Ureter (tissue), 1 donor: Measurements from ENCODE around the gene INCA1. TPM values are rescaled to one million over a fixed set of nuclear protein-coding genes. Genes with fewer than 3 reads are reported as not detected.

Experiments used
- total RNA-seq: library from RNA; stranded (reverse); gene quantifications from one replicate; pipeline ENCODE4 v1.2.4, GENCODE V29; 2023
- donor health status: DM: yes; HTN: yes; CAD: no.

The INCA1 gene
- total RNA-seq, 1 donor from 2014 or later, result 1.1 TPM

Other genes with a start within 250 kb of the INCA1 start
- gene TM4SF5, start 225.6 kb downstream of the INCA1 start, total RNA-seq, result not detected
- 0.89 TPM for gene VMO1, start 211.2 kb downstream of the INCA1 start, total RNA-seq
- gene GLTPD2, start 208.6 kb downstream of the INCA1 start, total RNA-seq, result not detected
- gene PSMB6, start 201.4 kb downstream of the INCA1 start, total RNA-seq, result 97.9 TPM
- gene PLD2, start 190.4 kb downstream of the INCA1 start, total RNA-seq, result 59.1 TPM
- 119 TPM for gene MINK1, start 164.2 kb downstream of the INCA1 start, total RNA-seq
- gene C17orf107, start 98.0 kb downstream of the INCA1 start, total RNA-seq, result 4.6 TPM
- 1.2 TPM for gene CHRNE, start 94.4 kb downstream of the INCA1 start, total RNA-seq
- not detected for gene GP1BA, start 65.2 kb downstream of the INCA1 start, total RNA-seq
- 62.0 TPM for gene SLC25A11, start 57.5 kb downstream of the INCA1 start, total RNA-seq
- 129 TPM for gene RNF167, start 57.3 kb downstream of the INCA1 start, total RNA-seq
- 598 TPM for gene PFN1, start 49.0 kb downstream of the INCA1 start, total RNA-seq
- 6.2 TPM for gene ENO3, start 46.4 kb downstream of the INCA1 start, total RNA-seq
- 66.4 TPM for gene SPAG7, start 29.7 kb downstream of the INCA1 start, total RNA-seq
- 86.0 TPM for gene CAMTA2, start 9.8 kb downstream of the INCA1 start, total RNA-seq
- gene KIF1C, start 428 bp upstream of the INCA1 start, total RNA-seq, result 141 TPM
- gene SLC52A1, start 37.9 kb upstream of the INCA1 start, total RNA-seq, result 2.5 TPM
- 9.1 TPM for gene ZFP3, start 80.9 kb upstream of the INCA1 start, total RNA-seq
- 5.9 TPM for gene ZNF232, start 114.4 kb upstream of the INCA1 start, total RNA-seq
- 0.08 TPM for gene USP6, start 118.5 kb upstream of the INCA1 start, total RNA-seq
- 13.5 TPM for gene ZNF594, start 194.3 kb upstream of the INCA1 start, total RNA-seq
- 2.9 TPM for gene SCIMP, start 237.3 kb upstream of the INCA1 start, total RNA-seq